SK-N-SH treated with all-trans-retinoic acid at 6 μM for 48 hours (cell line): Measurements from ENCODE around the gene EPRS1.

Experiments used
- ARNTL ChIP-seq: fragments of 450-650 bp; formaldehyde crosslinking; IDR thresholded peaks from 2 replicates; pipeline ENCODE4 v1.5.0; 2020; ENCODE audit warnings: low read depth, mild to moderate bottlenecking, moderate library complexity, borderline replicate concordance
- ESRRG ChIP-seq: fragments of 250-450 bp; sonication (Bioruptor Pico); IDR thresholded peaks from 2 replicates; pipeline ENCODE4 v1.6.1; 2021; ENCODE audit warnings: mild to moderate bottlenecking
- POU6F1 ChIP-seq: fragments of 250-450 bp; sonication (Bioruptor Pico); IDR thresholded peaks from 2 replicates; pipeline ENCODE4 v1.8.0; 2021; ENCODE audit warnings: low read depth, mild to moderate bottlenecking, moderate library complexity, borderline replicate concordance
- RARB ChIP-seq: fragments of 250-450 bp; sonication (Bioruptor Pico); IDR thresholded peaks from 2 replicates; pipeline ENCODE4 v1.8.0; 2021; ENCODE audit warnings: mild to moderate bottlenecking, moderate library complexity
- TCF4 ChIP-seq: fragments of 250-450 bp; sonication (Bioruptor Pico); IDR thresholded peaks from 2 replicates; pipeline ENCODE4 v1.8.0; 2021; ENCODE audit warnings: mild to moderate bottlenecking, moderate library complexity, borderline replicate concordance
- ZFP30 ChIP-seq: fragments of 450-650 bp; formaldehyde crosslinking; IDR thresholded peaks from 2 replicates; pipeline ENCODE4 v1.5.0; 2022; ENCODE audit warnings: mild to moderate bottlenecking, moderate library complexity
- ZNF8 ChIP-seq: fragments of 450-650 bp; formaldehyde crosslinking; IDR thresholded peaks from 2 replicates; pipeline ENCODE4 v1.5.0; 2020; ENCODE audit warnings: mild to moderate bottlenecking, moderate library complexity

GRCh38 chr1:220093361-220094015, 47.2 kb upstream of the EPRS1 start:
- TF ChIP-seq ZNF8 (no peak), TCF4 (CRISPR knock-in tag) (no peak), RARB (CRISPR knock-in tag) (no peak), POU6F1 (CRISPR knock-in tag) (no peak), ARNTL (CRISPR knock-in tag) (no peak), ESRRG (CRISPR knock-in tag) (no peak), ZFP30 (CRISPR knock-in tag) (no peak)
